H1 (cell line): ENCODE measurements around the gene DFFB. TPM values are rescaled to one million over a fixed set of nuclear protein-coding genes. Genes with fewer than 3 reads are reported as not detected.

Experiments
- CHD7 ChIP-seq: fragments of 300-600 bp; sonication (generic); IDR thresholded peaks from 2 replicates; pipeline ENCODE4 v1.7.1; 2012; ENCODE audit warnings: low read length, moderate library complexity, mild to moderate bottlenecking, inconsistent platforms; ENCODE audit not compliant: insufficient replicate concordance
- FOSL1 ChIP-seq: IDR thresholded peaks from 2 replicates; pipeline ENCODE4 v1.6.1; 2011; ENCODE audit warnings: mild to moderate bottlenecking, low read depth, low read length, moderate library complexity; ENCODE audit not compliant: insufficient read depth
- GABPA ChIP-seq: IDR thresholded peaks from 2 replicates; pipeline ENCODE4 v1.6.1; 2011; ENCODE audit warnings: mild to moderate bottlenecking, low read length, moderate library complexity, borderline replicate concordance; ENCODE audit not compliant: insufficient read depth
- SUZ12 ChIP-seq: fragments of 200-600 bp; sonication (generic); IDR thresholded peaks from 2 replicates; pipeline ENCODE4 v1.6.1; 2012; ENCODE audit warnings: mild to moderate bottlenecking, inconsistent platforms, low read length, moderate library complexity, mixed read lengths
- TCF12 ChIP-seq: IDR thresholded peaks from 2 replicates; pipeline ENCODE4 v1.6.1; 2011; ENCODE audit warnings: low read depth, mild to moderate bottlenecking, low read length
- polyA plus RNA-seq, 7 experiments: library from polyadenylated mRNA; depleted of rRNA in 3 of 7; stranded (reverse) in 5 of 7; unstranded in 2 of 7; fragments of >200 nt in 5 of 7; fragments of 200-250 nt in 2 of 7; gene quantifications; 1 replicate in 5 of 7; 2 replicates in 1 of 7; 4 replicates in 1 of 7; pipeline versions ENCODE4 v1.2.1 to v1.2.3, GENCODE V29; 2011 to 2013; ENCODE audit warnings: missing spikeins in 2 of 7, mixed read lengths in 2 of 7
- total RNA-seq: library from RNA; stranded (reverse); fragmentation: NEBNext Ultra II Directional; extraction: Animal tissue kit (Norgen Biotek cat#: 25700); gene quantifications from 2 replicates; pipeline ENCODE4 v1.2.1, GENCODE V29; 2021

Gene DFFB
- total and polyA plus RNA-seq, 2 of the 8 experiments (the other 6 are each of a cell fraction or from before 2014, with no cell fraction given): 8.6 to 11.9 TPM

GRCh38 chr1:3925762-3926161 is 68.5 kb downstream of the DFFB start (continued):
- TF ChIP-seq GABPA (no peak), CHD7 (no peak), TCF12 (no peak), SUZ12 (no peak), FOSL1 (no peak)
